HG03103 (cell line): Measurements from ENCODE around the gene FOXD4L4.
"Not testable (repeated sequence)": the region's sequence is repeated elsewhere in the genome, so short reads cannot be mapped to it uniquely, and the experiment has no call there.

Source experiments
- ATAC-seq: cut with Tn5 transposase; IDR thresholded peaks from one replicate; pipeline ENCODE4 v1.9.1; 2021; ENCODE audit warnings: low read depth; ENCODE audit not compliant: unreplicated experiment

The FOXD4L4 gene

DNA sequence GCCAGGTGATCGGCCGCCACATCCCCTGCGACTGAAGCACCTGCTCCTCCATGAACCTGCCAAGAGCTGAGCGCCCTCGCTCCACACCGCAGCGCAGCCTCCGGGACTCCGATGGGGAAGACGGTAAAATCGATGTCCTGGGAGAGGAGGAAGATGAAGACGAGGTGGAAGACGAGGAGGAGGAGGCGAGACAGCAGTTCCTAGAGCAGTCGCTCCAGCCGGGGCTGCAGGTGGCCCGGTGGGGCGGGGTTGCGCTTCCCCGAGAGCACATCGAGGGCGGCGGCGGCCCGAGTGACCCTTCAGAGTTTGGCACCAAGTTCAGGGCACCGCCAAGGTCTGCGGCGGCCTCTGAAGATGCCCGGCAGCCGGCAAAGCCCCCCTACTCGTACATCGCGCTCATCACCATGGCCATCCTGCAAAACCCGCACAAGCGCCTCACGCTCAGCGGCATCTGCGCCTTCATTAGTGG is at the start of gene FOXD4L4:
Gene FOXD4L4 (plus strand): TSS at position 51 of the 469 bp plus-strand sequence. CDS start 0 bp downstream, at position 51.
- not testable (repeated sequence) for ATAC-seq

DNA sequence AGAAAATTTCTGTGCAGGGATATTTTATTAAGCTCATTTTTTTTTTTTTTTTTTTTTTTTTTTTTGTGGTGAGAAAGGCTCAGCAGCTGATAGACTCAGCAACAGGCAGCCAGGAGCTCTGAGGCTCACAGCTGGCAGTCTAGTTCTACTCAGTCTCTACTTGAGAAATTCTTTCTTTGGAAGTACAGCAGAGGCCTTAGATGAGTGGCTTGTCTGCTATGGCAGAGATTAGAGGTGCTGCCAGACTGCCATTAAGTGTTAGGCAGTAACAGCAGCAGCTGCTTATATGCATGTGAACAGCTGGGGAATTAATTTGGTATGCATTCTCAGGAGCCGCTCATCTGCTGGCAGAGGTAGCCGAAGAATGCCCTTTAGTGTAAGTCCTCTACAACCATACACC is 33.4 kb upstream of the FOXD4L4 start:
- not testable (repeated sequence) for ATAC-seq

DNA sequence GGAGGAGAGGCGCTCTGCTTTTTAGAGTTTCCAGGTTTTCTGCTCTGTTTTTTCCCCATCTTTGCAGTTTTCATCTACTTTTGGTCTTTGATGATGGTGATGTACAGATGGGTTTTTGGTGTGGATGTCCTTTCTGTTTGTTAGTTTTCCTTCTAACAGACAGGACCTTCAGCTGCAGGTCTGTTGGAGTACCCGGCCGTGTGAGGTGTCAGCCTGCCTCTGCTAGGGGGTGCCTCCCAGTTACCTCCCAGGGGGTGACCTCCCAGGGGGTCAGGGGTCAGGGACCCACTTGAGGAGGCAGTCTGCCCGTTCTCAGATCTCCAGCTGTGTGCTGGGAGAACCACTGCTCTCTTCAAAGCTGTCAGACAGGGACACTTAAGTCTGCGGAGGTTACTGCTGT is 22.5 kb upstream of the FOXD4L4 start:
- not testable (repeated sequence) for ATAC-seq

DNA sequence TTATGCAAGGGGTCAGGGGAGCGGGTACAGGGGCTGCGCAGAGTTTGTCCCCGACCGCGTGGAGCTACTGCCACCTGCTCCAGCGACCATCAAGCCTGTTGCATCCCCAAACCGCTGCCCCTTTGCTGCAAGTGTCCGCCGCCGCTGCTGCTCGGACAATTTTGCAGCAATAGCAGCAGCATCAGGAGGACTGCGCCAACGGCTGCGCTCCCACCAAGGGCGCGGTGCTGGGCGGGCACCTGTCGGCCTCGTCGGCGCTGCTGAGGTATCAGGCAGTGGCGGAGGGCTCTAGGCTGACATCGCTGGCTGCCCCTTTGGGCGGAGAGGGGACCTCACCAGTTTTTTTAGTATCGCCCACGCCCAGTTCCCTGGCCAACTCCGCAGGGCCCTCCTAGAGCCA is 1.2 kb downstream of the FOXD4L4 start:
- not testable (repeated sequence) for ATAC-seq
